Spleen (tissue), 11 donors: ENCODE measurements around the gene PHOSPHO2. TPM values are rescaled to one million over a fixed set of nuclear protein-coding genes. Genes with fewer than 3 reads are reported as not detected.

Experiments used
- DNase-seq: peaks from one replicate; pipeline ENCODE4 v3.0.0-alpha.2; 2020
- H3K27ac ChIP-seq, 8 donors: fragments of 200-600 bp; sonication (generic) in 7 of 8; 1 replicate in 4 of 8; 2 replicates in 4 of 8; pipeline versions ENCODE4 v1.5.0 to v1.8.0; 2016 to 2021; ENCODE audit warnings: inconsistent platforms in 4 of 8, mild to moderate bottlenecking in 4 of 8, moderate library complexity in 1 of 8
- H3K27me3 ChIP-seq, 7 donors: fragments of 200-600 bp; sonication (generic) in 6 of 7; replicated peaks in 1 of 7; 1 replicate in 4 of 7; 2 replicates in 3 of 7; pipeline versions ENCODE4 v1.5.0 to v1.8.0; 2016 to 2021; ENCODE audit warnings: inconsistent platforms in 3 of 7, mild to moderate bottlenecking in 1 of 7
- H3K36me3 ChIP-seq, 6 donors: fragments of 200-600 bp; sonication (generic) in 5 of 6; 1 replicate in 4 of 6; 2 replicates in 2 of 6; pipeline versions ENCODE4 v1.5.0 to v1.8.0; 2016 to 2021; ENCODE audit warnings: inconsistent platforms in 2 of 6
- H3K4me1 ChIP-seq, 6 donors: fragments of 200-600 bp; sonication (generic) in 5 of 6; 1 replicate in 3 of 6; 2 replicates in 3 of 6; pipeline versions ENCODE4 v1.5.0 to v1.8.0; 2016 to 2021; ENCODE audit warnings: inconsistent platforms in 3 of 6
- H3K4me3 ChIP-seq, 8 donors: fragments of 200-600 bp; sonication (generic) in 7 of 8; 1 replicate in 4 of 8; 2 replicates in 4 of 8; pipeline versions ENCODE4 v1.5.0 to v1.8.0; 2016 to 2021; ENCODE audit warnings: inconsistent platforms in 4 of 8, mild to moderate bottlenecking in 4 of 8, moderate library complexity in 2 of 8
- H3K9me3 ChIP-seq, 8 donors: fragments of 200-600 bp; sonication (generic) in 7 of 8; 1 replicate in 4 of 8; 2 replicates in 4 of 8; pipeline versions ENCODE4 v1.5.0 to v1.8.0; 2016 to 2021; ENCODE audit warnings: inconsistent platforms in 4 of 8
- CTCF ChIP-seq, 11 experiments: fragments of 200-600 bp in 7 of 11; fragments of 450-650 bp in 4 of 11; sonication (generic) in 4 of 11; IDR thresholded peaks in 8 of 11; conservative IDR thresholded peaks in 3 of 11; 1 replicate in 7 of 11; 2 replicates in 4 of 11; pipeline versions ENCODE4 v1.4.0 to v1.8.0; 2016 to 2021; ENCODE audit warnings: antibody characterized with exemption in 11 of 11, inconsistent platforms in 4 of 11, mild to moderate bottlenecking in 1 of 11
- POLR2A ChIP-seq, 3 donors: fragments of 450-650 bp; IDR thresholded peaks; one replicate each; pipeline ENCODE4 v1.5.1; 2017; ENCODE audit warnings: antibody characterized with exemption in 3 of 3, mild to moderate bottlenecking in 1 of 3
- POLR2AphosphoS5 ChIP-seq, 3 donors: sonication (generic); formaldehyde crosslinking; IDR thresholded peaks; one replicate each; pipeline ENCODE4 v1.5.1; 2017; ENCODE audit warnings: antibody characterized with exemption in 3 of 3
- WGBS, 5 donors: extraction: QIAGEN DNeasy Blood & Tissue Kit in 3 of 5; methylation state at CpG; one replicate each; pipeline versions ENCODE4 v1.1.5 to v1.1.7; 2013 to 2018; 5-methylcytosine and 5-hydroxymethylcytosine counted together
- intact Hi-C: fragments of 100-400 bp; cut with DNase I; formaldehyde crosslinking; loops from one replicate; pipeline ENCODE4 v1.15.0; 2023; ENCODE audit warnings: low total_unique reads
- polyA plus RNA-seq, 3 donors: library from polyadenylated mRNA; stranded (reverse); fragments of 200-250 nt; gene quantifications; one replicate each; pipeline ENCODE4 v1.2.1, GENCODE V29; 2013
- total RNA-seq, 7 donors: library from RNA; depleted of rRNA in 3 of 7; stranded (reverse); fragments of >200 nt in 3 of 7; fragmentation: NEBNext Ultra II Directional in 4 of 7; extraction: Animal tissue kit (Norgen Biotek cat#: 25700) in 4 of 7; gene quantifications; one replicate each; pipeline versions ENCODE4 v1.1.0 to v1.2.1, GENCODE V29; 2016 to 2021
- donor health status: healthy with polysubstance abuse.
- donor health status: DM: no; HTN: no; CAD: no; lungs with moderate emphysema.
- donor health status: DM: no; HTN: no; CAD: no.
- donor health status: Bipolar disorder and iron deficiency.
- donor health status: healthy.
- donor health status: DM: no; HTN: no; CAD: no.
- donor health status: DM: yes; HTN: yes; CAD: no.

Gene PHOSPHO2
- total and polyA plus RNA-seq, 10 donors: 1.2 to 6.9 (median 4.0) TPM

GRCh38 chr2:169662744-169663143 is 31.5 kb upstream of the PHOSPHO2 start:
- Histone ChIP-seq H3K27me3 (no peaks in the 10 kb centered on the region), H3K9me3 (no peaks in the 10 kb centered on the region), H3K4me3 (no peak overlapping the region), H3K4me1 (peaks cover 0 to 7% (median 0%) of the 10 kb centered on the region in 6 donors), H3K36me3 (no peaks in the 10 kb centered on the region), H3K27ac (no peak overlapping the region)
- 81 to 100% (median 98%) methylated on average over 1 of the region's 1 CpG for WGBS, 5 donors
- DNase-seq: no peak
- intact Hi-C loops: no loop called here
- TF ChIP-seq POLR2AphosphoS5 (IDR thresholded peaks at IDR 0.05) (no peak), POLR2A (IDR thresholded peaks at IDR 0.05) (no peak), CTCF (IDR thresholded peaks at IDR 0.05 in 8 of 11, conservative IDR thresholded peaks at IDR 0.05 in 3 of 11) (no peak)

DNA sequence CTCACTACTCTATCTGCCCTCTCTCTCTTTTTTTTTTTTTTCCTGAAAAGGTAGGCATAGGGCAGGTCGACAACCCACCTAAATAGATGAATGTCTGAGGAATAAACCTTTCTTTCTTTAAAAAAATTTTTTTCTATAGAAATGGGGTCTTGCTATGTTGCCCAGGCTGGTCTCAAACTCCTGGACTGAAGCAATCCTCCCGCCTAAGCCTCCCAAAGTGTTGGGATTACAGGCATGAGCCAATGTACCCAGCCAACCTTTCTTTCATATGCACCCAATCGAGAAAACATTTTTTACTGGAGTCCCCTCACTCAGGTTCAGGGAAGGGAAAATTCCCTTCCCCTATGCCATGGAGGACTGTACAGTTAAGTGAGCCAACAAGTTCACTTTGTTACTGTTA is 31.0 kb upstream of the PHOSPHO2 start:
- no peaks in the 10 kb centered on the region for H3K9me3 ChIP-seq
- 82 to 95% (median 90%) methylated on average over 3 of the region's 3 CpGs for WGBS, 5 donors

DNA sequence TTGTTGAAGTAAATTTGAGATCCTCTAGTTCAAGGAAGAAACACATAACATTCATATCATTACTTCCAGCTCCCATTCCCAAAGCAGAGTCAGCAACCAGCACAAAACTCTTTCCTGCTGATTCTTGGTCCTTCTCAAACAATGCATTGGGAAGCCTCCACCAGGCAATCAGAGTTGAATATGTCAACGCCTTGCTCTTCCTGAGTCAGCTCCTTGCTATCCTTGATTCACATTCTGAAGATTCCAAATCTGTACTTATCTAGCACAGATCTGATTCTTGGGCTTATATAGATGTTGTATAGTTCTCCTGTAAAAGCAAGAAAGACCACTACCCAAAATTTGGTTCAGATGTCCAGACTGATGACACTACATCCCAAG is 29.7 kb upstream of the PHOSPHO2 start:
- WGBS, 5 donors: 58 to 82% (median 72%) methylated on average over 1 of the region's 1 CpG
- intact Hi-C loops: no loop called here
- Histone ChIP-seq H3K27ac (no peak overlapping the region), H3K27me3 (no peaks in the 10 kb centered on the region), H3K36me3 (no peaks in the 10 kb centered on the region), H3K4me1 (peaks cover 0 to under 1% (median 0%) of the 10 kb centered on the region in 6 donors), H3K4me3 (no peak overlapping the region), H3K9me3 (no peaks in the 10 kb centered on the region)
- DNase-seq: no peak
- no peak for TF ChIP-seq CTCF (IDR thresholded peaks at IDR 0.05 in 8 of 11, conservative IDR thresholded peaks at IDR 0.05 in 3 of 11)
- no peak for TF ChIP-seq POLR2AphosphoS5 (IDR thresholded peaks at IDR 0.05)
- TF ChIP-seq POLR2A (IDR thresholded peaks at IDR 0.05): no peak

More for the DNA sequence above, 31.0 kb upstream of the PHOSPHO2 start:
- peaks cover 0 to 7% (median 0%) of the 10 kb centered on the region in 6 donors for H3K4me1 ChIP-seq
- no peak overlapping the region for H3K4me3 ChIP-seq
- no peak for TF ChIP-seq POLR2A (IDR thresholded peaks at IDR 0.05)
- TF ChIP-seq CTCF (IDR thresholded peaks at IDR 0.05 in 8 of 11, conservative IDR thresholded peaks at IDR 0.05 in 3 of 11): no peak
- TF ChIP-seq POLR2AphosphoS5 (IDR thresholded peaks at IDR 0.05): no peak
- DNase-seq: no peak
- H3K36me3 ChIP-seq: no peaks in the 10 kb centered on the region
- intact Hi-C loops: no loop called here
- H3K27ac ChIP-seq: no peak overlapping the region
- H3K27me3 ChIP-seq: no peaks in the 10 kb centered on the region

DNA sequence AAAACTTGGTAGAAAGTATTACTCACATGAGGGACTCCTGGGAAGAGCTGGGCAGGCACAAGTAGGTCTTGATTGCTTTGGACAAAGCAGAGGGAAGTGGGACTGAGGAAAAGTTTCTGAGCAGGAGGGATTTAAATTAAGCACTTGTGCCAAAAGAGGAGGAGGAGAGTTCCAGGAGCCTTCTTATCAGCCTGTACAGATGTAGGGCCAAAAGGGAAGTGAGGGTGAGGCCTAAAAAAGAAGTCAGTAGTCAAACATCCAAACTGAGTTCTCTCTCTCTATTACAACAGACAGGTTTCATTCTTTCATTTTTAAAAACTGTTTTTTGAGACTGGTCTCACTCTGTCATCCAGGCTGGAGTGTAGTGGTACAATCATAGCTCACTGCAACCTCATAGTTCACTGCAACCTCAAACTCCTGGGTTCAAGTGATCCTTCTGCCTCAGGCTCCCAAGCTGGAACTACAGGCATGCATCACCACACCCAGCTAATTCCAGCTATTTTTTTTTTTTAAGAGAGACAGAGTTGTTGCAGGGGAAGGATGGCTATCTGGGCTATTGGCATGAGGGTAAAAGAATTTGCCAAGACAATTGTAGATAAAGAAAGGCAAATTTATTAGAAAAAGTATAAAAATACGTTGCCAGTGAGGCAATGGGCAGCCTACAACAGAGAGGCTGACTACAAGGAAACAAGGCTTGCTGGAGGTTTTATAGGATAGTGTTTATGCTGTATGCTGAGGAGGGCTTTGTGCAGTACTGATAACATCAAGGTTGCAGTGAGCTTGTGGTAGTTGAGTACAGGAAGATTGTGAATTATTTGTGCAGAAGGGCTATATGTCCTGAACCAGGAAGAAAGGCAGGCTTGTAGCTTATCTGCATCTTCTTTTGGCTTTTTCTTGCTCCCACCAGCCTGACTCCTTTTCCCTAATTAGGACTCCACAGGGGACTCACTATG is 29.0 kb upstream of the PHOSPHO2 start:
- no peak for TF ChIP-seq POLR2AphosphoS5 (IDR thresholded peaks at IDR 0.05)
- TF ChIP-seq CTCF (IDR thresholded peaks at IDR 0.05 in 8 of 11, conservative IDR thresholded peaks at IDR 0.05 in 3 of 11): no peak
- TF ChIP-seq POLR2A (IDR thresholded peaks at IDR 0.05): no peak
- no peak for DNase-seq
- intact Hi-C loops: no loop called here
- Histone ChIP-seq H3K4me3 (no peak overlapping the region), H3K4me1 (no peaks in the 10 kb centered on the region), H3K27ac (peak overlapping the region in 1 of 8 donors; percentile 11), H3K9me3 (no peaks in the 10 kb centered on the region), H3K36me3 (no peaks in the 10 kb centered on the region), H3K27me3 (no peaks in the 10 kb centered on the region)
- 41 to 63% (median 48%) methylated on average over 1 of the region's 1 CpG for WGBS, 5 donors
